SH-SY5Y (cell line): Measurements from ENCODE around the gene BPIFB1.

Experiments used
- GATA2 ChIP-seq: IDR thresholded peaks from 2 replicates; pipeline ENCODE4 v1.6.1; 2011; ENCODE audit warnings: mild to moderate bottlenecking, low read depth, low read length
- GATA3 ChIP-seq: IDR thresholded peaks from 2 replicates; pipeline ENCODE4 v1.6.1; 2011; ENCODE audit warnings: low read depth, mild to moderate bottlenecking, low read length, moderate library complexity

- TF ChIP-seq GATA2: no peak
- TF ChIP-seq GATA3: no peak
Measured at GRCh38 chr20:33353013-33353402, 70.0 kb downstream of the BPIFB1 start.
